ENCODE data around the gene SEMA6A. TPM values are rescaled to one million over a fixed set of nuclear protein-coding genes. Genes with fewer than 3 reads are reported as not detected.

The SEMA6A gene
- total and polyA plus RNA-seq, 2 experiments from 2014 or later, result 233 to 400 TPM

- peaks cover 4% of the 10 kb centered on the region; the same call in 1 of the 2 replicates for H4K20me1 ChIP-seq (replicated peaks; ENCODE audit: insufficient read depth)
- peaks cover 33% of the 10 kb centered on the region for H3K36me3 Mint-ChIP-seq (ENCODE audit: low read depth)
- H3K4me1 ChIP-seq (ENCODE audit: insufficient read depth), result peaks cover 35% of the 10 kb centered on the region
- no peaks in the 10 kb centered on the region for H3K27me3 Mint-ChIP-seq (ENCODE audit: insufficient read depth, low read depth, poor library complexity)
- no peak for ATAC-seq
- H3K4me1 Mint-ChIP-seq, result peaks cover 45% of the 10 kb centered on the region
- no peak overlapping the region for H3K4me3 ChIP-seq
- H3F3A ChIP-seq (replicated peaks; ENCODE audit: low read depth), result peaks cover 7% of the 10 kb centered on the region; the same call in 1 of the 2 replicates
- no peak for DNase-seq (ENCODE audit: low spot score)
- H3K27ac ChIP-seq (ENCODE audit: low read depth), result no peak overlapping the region; the same call in 1 of the 2 replicates
- no peak overlapping the region for H3K27ac Mint-ChIP-seq
- H3K4me2 ChIP-seq, result no peak overlapping the region
- peaks cover 10% of the 10 kb centered on the region for H3K79me2 ChIP-seq (replicated peaks; ENCODE audit: insufficient read depth)
- H2AFZ ChIP-seq, result no peak overlapping the region
- H3K4me3 Mint-ChIP-seq, result no peak overlapping the region
- no peaks in the 10 kb centered on the region for H3K27me3 ChIP-seq (ENCODE audit: insufficient read depth)
- H3K36me3 ChIP-seq (ENCODE audit: insufficient read depth), result peaks cover 35% of the 10 kb centered on the region; the same call in 1 of the 2 replicates
- H3K9me2 ChIP-seq (ENCODE audit: insufficient read depth), result no peaks in the 10 kb centered on the region
- TF ChIP-seq JUNB (IDR thresholded peaks at IDR 0.05; ENCODE audit: unreplicated experiment) (no peak), ZNF331 (CRISPR knock-in tag; IDR thresholded peaks at IDR 0.05; ENCODE audit: low read depth) (no peak), STAT1 (IDR thresholded peaks at IDR 0.05; ENCODE audit: unreplicated experiment) (no peak), CREB1 (CRISPR knock-in tag; IDR thresholded peaks at IDR 0.05; ENCODE audit: low read depth) (no peak), EZH2 (IDR thresholded peaks at IDR 0.05; ENCODE audit: low read depth, unreplicated experiment) (no peak), EZH2phosphoT487 (IDR thresholded peaks at IDR 0.05; ENCODE audit: unreplicated experiment) (no peak), NANOG (IDR thresholded peaks at IDR 0.05; ENCODE audit: borderline replicate concordance) (no peak), ZNF114 (CRISPR knock-in tag; IDR thresholded peaks at IDR 0.05) (no peak), CTCF (conservative IDR thresholded peaks at IDR 0.05; ENCODE audit: low read depth in 2 of 2) (no peak), ZNF462 (CRISPR knock-in tag; IDR thresholded peaks at IDR 0.05) (no peak), POLR2AphosphoS5 (IDR thresholded peaks at IDR 0.05; ENCODE audit: low read depth) (no peak)
- TF ChIP-seq, protein P1, sequence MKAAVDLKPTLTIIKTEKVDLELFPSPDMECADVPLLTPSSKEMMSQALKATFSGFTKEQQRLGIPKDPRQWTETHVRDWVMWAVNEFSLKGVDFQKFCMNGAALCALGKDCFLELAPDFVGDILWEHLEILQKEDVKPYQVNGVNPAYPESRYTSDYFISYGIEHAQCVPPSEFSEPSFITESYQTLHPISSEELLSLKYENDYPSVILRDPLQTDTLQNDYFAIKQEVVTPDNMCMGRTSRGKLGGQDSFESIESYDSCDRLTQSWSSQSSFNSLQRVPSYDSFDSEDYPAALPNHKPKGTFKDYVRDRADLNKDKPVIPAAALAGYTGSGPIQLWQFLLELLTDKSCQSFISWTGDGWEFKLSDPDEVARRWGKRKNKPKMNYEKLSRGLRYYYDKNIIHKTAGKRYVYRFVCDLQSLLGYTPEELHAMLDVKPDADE (IDR thresholded peaks at IDR 0.05), result no peak
- TF ChIP-seq, protein P2, sequence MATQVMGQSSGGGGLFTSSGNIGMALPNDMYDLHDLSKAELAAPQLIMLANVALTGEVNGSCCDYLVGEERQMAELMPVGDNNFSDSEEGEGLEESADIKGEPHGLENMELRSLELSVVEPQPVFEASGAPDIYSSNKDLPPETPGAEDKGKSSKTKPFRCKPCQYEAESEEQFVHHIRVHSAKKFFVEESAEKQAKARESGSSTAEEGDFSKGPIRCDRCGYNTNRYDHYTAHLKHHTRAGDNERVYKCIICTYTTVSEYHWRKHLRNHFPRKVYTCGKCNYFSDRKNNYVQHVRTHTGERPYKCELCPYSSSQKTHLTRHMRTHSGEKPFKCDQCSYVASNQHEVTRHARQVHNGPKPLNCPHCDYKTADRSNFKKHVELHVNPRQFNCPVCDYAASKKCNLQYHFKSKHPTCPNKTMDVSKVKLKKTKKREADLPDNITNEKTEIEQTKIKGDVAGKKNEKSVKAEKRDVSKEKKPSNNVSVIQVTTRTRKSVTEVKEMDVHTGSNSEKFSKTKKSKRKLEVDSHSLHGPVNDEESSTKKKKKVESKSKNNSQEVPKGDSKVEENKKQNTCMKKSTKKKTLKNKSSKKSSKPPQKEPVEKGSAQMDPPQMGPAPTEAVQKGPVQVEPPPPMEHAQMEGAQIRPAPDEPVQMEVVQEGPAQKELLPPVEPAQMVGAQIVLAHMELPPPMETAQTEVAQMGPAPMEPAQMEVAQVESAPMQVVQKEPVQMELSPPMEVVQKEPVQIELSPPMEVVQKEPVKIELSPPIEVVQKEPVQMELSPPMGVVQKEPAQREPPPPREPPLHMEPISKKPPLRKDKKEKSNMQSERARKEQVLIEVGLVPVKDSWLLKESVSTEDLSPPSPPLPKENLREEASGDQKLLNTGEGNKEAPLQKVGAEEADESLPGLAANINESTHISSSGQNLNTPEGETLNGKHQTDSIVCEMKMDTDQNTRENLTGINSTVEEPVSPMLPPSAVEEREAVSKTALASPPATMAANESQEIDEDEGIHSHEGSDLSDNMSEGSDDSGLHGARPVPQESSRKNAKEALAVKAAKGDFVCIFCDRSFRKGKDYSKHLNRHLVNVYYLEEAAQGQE (IDR thresholded peaks at IDR 0.05; ENCODE audit: unreplicated experiment), result no peak
- no peaks in the 10 kb centered on the region for H3K9me3 Mint-ChIP-seq
Observed at GRCh38 chr5:116456036-116456435, 118.6 kb downstream of the SEMA6A start.

Measured in GM23338 (cell line).